Measurements from ENCODE around the gene ABCA7. TPM values are rescaled to one million over a fixed set of nuclear protein-coding genes. Genes with fewer than 3 reads are reported as not detected.

ABCA7 gene
- total and polyA plus RNA-seq, 2 donors: 23.4 to 315 TPM

DNA sequence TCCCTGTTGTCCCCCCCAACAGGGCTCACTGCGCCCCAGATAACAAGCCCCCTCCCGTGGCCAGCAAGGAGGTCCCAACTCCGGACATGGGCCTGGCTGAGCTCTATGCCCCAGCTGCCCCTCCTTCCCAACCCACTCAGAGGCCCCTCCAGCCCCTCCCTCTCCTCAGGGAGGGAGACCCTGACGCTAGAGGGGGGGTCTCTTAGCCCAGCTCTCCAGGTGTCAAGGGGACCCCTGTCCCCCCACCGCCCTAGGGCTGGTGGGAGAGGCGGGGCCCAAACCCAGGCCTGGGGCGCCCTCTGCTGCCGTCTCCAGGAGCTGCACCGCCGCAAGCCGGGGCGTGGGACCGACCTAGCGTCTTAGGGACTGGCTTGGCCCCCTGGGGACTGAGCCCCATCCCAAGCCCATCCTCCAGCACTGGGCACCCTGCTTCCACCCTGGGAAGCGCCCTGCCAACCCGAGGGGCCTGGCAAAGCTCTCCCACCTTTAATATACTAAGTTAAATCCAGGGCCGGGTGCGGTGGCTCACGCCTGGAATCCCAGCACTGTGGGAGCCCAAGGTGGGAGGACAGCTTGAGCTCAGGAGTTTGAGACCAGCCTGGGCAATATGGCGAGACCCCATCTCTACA is 38.3 kb upstream of the ABCA7 start:
- peak in 4 of 9 donors; percentile 24 to 62 (median 46) for DNase-seq (ENCODE audit: low read depth in 6 of 9, low spot score in 9 of 9)
- no peak overlapping the region for H3K27ac ChIP-seq (ENCODE audit: low read depth in 1 of 2, low read length in 1 of 2)
- peaks cover 4 to 5% of the 10 kb centered on the region in 2 donors for H3K4me1 ChIP-seq (ENCODE audit: control insufficient read depth in 2 of 2, insufficient read depth in 2 of 2, low read length in 2 of 2)
- H3K4me3 ChIP-seq (ENCODE audit: low read length in 2 of 2): no peak overlapping the region
- peaks cover 47 to 63% of the 10 kb centered on the region in 2 donors for H3K27me3 ChIP-seq (ENCODE audit: control insufficient read depth in 2 of 2, insufficient read depth in 1 of 2, low read length in 1 of 2)
- peaks cover 0 to 7% of the 10 kb centered on the region in 2 donors for H3K9me3 ChIP-seq (ENCODE audit: control insufficient read depth in 2 of 2, insufficient read depth in 1 of 2, low read length in 1 of 2)
- WGBS: 14% methylated on average over 20 of the region's 20 CpGs
- H3K36me3 ChIP-seq (ENCODE audit: control insufficient read depth in 2 of 2, insufficient read depth in 2 of 2, low read length in 1 of 2): no peaks in the 10 kb centered on the region

DNA sequence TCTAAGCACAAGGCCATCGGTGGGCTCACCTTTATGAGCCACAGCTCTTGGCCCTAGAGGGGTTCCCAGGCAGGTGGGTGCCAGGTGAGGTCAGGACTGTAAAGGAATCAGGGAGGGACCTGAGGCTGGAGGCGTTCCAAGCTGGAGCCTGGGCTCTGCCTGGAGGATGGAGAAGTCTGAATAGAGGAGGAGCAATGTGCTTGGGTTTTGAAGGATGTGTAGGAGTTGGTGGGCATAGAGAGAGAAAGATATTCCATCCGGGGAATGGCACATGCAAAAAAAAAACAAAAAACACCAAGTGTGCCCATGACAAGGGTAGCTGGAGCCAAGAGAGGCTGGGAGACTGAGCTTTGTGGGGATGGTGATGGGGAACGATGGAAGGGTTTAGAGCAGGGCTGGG is 37.3 kb upstream of the ABCA7 start:
- H3K27me3 ChIP-seq (ENCODE audit: control insufficient read depth in 2 of 2, insufficient read depth in 1 of 2, low read length in 1 of 2): peaks cover 41 to 54% of the 10 kb centered on the region in 2 donors
- WGBS: 83% methylated on average over 4 of the region's 4 CpGs

DNA sequence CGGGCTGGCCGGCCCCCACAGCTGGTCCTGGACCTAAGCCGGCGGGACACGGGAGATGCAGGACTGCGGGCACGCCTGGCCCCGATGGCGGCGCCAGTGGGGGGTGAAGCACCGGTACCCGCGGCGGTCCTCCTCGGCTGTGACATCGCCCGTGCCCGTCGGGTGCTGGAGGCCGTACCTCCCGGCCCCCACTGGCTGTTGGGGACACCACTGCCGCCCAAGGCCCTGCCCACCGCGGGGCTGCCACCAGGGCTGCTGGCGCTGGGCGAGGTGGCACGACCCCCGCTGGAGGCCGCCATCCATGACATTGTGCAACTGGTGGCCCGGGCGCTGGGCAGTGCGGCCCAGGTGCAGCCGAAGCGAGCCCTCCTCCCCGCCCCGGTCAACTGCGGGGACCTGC is 36.6 kb upstream of the ABCA7 start:
- DNase-seq (ENCODE audit: low read depth in 6 of 9, low spot score in 9 of 9): no peak
- H3K4me1 ChIP-seq (ENCODE audit: control insufficient read depth in 2 of 2, insufficient read depth in 2 of 2, low read length in 2 of 2): peaks cover 4 to 5% of the 10 kb centered on the region in 2 donors
- peaks cover 0 to 7% of the 10 kb centered on the region in 2 donors for H3K9me3 ChIP-seq (ENCODE audit: control insufficient read depth in 2 of 2, insufficient read depth in 1 of 2, low read length in 1 of 2)
- H3K27ac ChIP-seq (ENCODE audit: low read depth in 1 of 2, low read length in 1 of 2): no peak overlapping the region
- no peaks in the 10 kb centered on the region for H3K36me3 ChIP-seq (ENCODE audit: control insufficient read depth in 2 of 2, insufficient read depth in 2 of 2, low read length in 1 of 2)
- WGBS: 93% methylated on average over 37 of the region's 37 CpGs
- peaks cover 38 to 47% of the 10 kb centered on the region in 2 donors for H3K27me3 ChIP-seq (ENCODE audit: control insufficient read depth in 2 of 2, insufficient read depth in 1 of 2, low read length in 1 of 2)
- H3K4me3 ChIP-seq (ENCODE audit: low read length in 2 of 2): no peak overlapping the region

More for the DNA sequence above, 37.3 kb upstream of the ABCA7 start:
- peaks cover 4 to 5% of the 10 kb centered on the region in 2 donors for H3K4me1 ChIP-seq (ENCODE audit: control insufficient read depth in 2 of 2, insufficient read depth in 2 of 2, low read length in 2 of 2)
- no peak overlapping the region for H3K27ac ChIP-seq (ENCODE audit: low read depth in 1 of 2, low read length in 1 of 2)
- no peaks in the 10 kb centered on the region for H3K36me3 ChIP-seq (ENCODE audit: control insufficient read depth in 2 of 2, insufficient read depth in 2 of 2, low read length in 1 of 2)
- H3K9me3 ChIP-seq (ENCODE audit: control insufficient read depth in 2 of 2, insufficient read depth in 1 of 2, low read length in 1 of 2): peaks cover 0 to 7% of the 10 kb centered on the region in 2 donors
- no peak for DNase-seq (ENCODE audit: low read depth in 6 of 9, low spot score in 9 of 9)
- no peak overlapping the region for H3K4me3 ChIP-seq (ENCODE audit: low read length in 2 of 2)

DNA sequence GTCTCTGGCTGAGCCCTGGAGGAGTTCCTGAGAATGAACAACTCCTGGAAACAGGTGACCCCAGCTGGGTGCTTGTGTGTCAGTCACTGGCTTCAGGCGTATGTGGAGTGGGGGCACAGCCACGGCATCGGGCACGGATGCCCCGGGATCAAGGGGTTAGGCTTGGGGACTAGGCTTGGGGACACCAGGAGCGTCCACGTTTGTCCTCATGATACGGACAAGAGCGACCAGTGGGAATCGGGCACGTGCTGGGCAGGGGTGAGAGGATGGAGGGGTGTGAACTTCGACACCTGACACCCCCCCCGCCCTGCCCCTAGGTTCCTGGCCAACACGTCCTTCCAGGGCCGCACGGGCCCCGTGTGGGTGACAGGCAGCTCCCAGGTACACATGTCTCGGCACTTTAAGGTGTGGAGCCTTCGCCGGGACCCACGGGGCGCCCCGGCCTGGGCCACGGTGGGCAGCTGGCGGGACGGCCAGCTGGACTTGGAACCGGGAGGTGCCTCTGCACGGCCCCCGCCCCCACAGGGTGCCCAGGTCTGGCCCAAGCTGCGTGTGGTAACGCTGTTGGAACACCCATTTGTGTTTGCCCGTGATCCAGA is 35.6 kb upstream of the ABCA7 start:
- no peak overlapping the region for H3K4me3 ChIP-seq (ENCODE audit: low read length in 2 of 2)
- WGBS: 82% methylated on average over 32 of the region's 32 CpGs
- no peak for DNase-seq (ENCODE audit: low read depth in 6 of 9, low spot score in 9 of 9)
- peaks cover 4 to 5% of the 10 kb centered on the region in 2 donors for H3K4me1 ChIP-seq (ENCODE audit: control insufficient read depth in 2 of 2, insufficient read depth in 2 of 2, low read length in 2 of 2)
- H3K27ac ChIP-seq (ENCODE audit: low read depth in 1 of 2, low read length in 1 of 2): no peak overlapping the region
- H3K27me3 ChIP-seq (ENCODE audit: control insufficient read depth in 2 of 2, insufficient read depth in 1 of 2, low read length in 1 of 2): peaks cover 27 to 36% of the 10 kb centered on the region in 2 donors
- H3K36me3 ChIP-seq (ENCODE audit: control insufficient read depth in 2 of 2, insufficient read depth in 2 of 2, low read length in 1 of 2): peaks cover 2 to 10% of the 10 kb centered on the region in 2 donors
- H3K9me3 ChIP-seq (ENCODE audit: control insufficient read depth in 2 of 2, insufficient read depth in 1 of 2, low read length in 1 of 2): peaks cover 0 to 7% of the 10 kb centered on the region in 2 donors

DNA sequence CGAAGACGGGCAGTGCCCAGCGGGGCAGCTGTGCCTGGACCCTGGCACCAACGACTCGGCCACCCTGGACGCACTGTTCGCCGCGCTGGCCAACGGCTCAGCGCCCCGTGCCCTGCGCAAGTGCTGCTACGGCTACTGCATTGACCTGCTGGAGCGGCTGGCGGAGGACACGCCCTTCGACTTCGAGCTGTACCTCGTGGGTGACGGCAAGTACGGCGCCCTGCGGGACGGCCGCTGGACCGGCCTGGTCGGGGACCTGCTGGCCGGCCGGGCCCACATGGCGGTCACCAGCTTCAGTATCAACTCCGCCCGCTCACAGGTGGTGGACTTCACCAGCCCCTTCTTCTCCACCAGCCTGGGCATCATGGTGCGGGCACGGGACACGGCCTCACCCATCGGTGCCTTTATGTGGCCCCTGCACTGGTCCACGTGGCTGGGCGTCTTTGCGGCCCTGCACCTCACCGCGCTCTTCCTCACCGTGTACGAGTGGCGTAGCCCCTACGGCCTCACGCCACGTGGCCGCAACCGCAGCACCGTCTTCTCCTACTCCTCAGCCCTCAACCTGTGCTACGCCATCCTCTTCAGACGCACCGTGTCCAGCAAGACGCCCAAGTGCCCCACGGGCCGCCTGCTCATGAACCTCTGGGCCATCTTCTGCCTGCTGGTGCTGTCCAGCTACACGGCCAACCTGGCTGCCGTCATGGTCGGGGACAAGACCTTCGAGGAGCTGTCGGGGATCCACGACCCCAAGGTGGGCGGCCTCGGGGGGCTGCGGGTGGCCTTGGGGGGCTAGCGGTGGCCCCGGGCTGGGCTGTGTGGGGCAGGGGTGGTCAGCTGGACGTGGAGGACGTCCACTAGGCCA is 34.9 kb upstream of the ABCA7 start:
- DNase-seq (ENCODE audit: low read depth in 6 of 9, low spot score in 9 of 9): no peak
- Histone ChIP-seq H3K4me1 (ENCODE audit: control insufficient read depth in 2 of 2, insufficient read depth in 2 of 2, low read length in 2 of 2) (peaks cover 4 to 5% of the 10 kb centered on the region in 2 donors), H3K36me3 (ENCODE audit: control insufficient read depth in 2 of 2, insufficient read depth in 2 of 2, low read length in 1 of 2) (peaks cover 5 to 17% of the 10 kb centered on the region in 2 donors), H3K4me3 (ENCODE audit: low read length in 2 of 2) (no peak overlapping the region), H3K9me3 (ENCODE audit: control insufficient read depth in 2 of 2, insufficient read depth in 1 of 2, low read length in 1 of 2) (peaks cover 0 to 7% of the 10 kb centered on the region in 2 donors), H3K27ac (ENCODE audit: low read depth in 1 of 2, low read length in 1 of 2) (no peak overlapping the region), H3K27me3 (ENCODE audit: control insufficient read depth in 2 of 2, insufficient read depth in 1 of 2, low read length in 1 of 2) (peaks cover 22 to 29% of the 10 kb centered on the region in 2 donors)
- 94% methylated on average over 70 of the region's 70 CpGs for WGBS

DNA sequence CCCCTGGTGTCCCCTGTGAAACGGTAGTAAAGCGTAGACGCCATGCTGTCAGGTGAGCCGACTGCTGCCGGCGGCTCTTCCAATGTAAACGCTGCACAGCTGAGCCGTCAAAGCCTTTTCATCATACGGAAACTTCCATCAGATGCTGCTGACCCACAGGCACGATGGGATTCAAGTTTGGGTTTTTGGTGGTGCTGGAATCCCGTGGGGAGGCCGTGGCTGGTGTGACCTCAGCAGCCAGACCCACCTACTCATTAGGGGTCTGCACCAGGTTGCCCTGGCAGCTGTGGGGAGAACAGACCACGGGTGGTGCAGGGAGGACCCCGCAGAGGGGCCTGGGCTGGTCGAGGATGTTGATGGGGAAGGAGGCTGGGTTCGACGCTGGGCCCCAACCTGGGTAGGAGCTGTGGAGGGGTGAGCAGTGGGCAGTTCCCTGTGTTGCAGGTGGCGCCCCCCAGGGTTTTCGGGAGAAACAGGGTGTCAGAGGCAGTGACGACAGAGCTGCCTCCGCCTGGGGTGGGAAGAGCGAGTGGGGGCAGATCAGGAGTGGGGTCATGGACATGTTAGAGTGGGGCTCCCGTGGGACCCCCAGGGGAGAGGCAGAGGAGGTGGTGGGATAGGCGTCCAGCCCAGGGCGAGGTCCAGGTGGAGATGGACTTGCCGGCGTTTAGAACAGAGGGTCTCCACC is 33.1 kb upstream of the ABCA7 start:
- Histone ChIP-seq H3K27ac (ENCODE audit: low read depth in 1 of 2, low read length in 1 of 2) (no peak overlapping the region), H3K9me3 (ENCODE audit: control insufficient read depth in 2 of 2, insufficient read depth in 1 of 2, low read length in 1 of 2) (no peaks in the 10 kb centered on the region), H3K27me3 (ENCODE audit: control insufficient read depth in 2 of 2, insufficient read depth in 1 of 2, low read length in 1 of 2) (peaks cover 5 to 14% of the 10 kb centered on the region in 2 donors), H3K4me3 (ENCODE audit: low read length in 2 of 2) (no peak overlapping the region), H3K36me3 (ENCODE audit: control insufficient read depth in 2 of 2, insufficient read depth in 2 of 2, low read length in 1 of 2) (peaks cover 8 to 35% of the 10 kb centered on the region in 2 donors), H3K4me1 (ENCODE audit: control insufficient read depth in 2 of 2, insufficient read depth in 2 of 2, low read length in 2 of 2) (no peaks in the 10 kb centered on the region)
- no peak for DNase-seq (ENCODE audit: low read depth in 6 of 9, low spot score in 9 of 9)
- WGBS: 90% methylated on average over 27 of the region's 27 CpGs

DNA sequence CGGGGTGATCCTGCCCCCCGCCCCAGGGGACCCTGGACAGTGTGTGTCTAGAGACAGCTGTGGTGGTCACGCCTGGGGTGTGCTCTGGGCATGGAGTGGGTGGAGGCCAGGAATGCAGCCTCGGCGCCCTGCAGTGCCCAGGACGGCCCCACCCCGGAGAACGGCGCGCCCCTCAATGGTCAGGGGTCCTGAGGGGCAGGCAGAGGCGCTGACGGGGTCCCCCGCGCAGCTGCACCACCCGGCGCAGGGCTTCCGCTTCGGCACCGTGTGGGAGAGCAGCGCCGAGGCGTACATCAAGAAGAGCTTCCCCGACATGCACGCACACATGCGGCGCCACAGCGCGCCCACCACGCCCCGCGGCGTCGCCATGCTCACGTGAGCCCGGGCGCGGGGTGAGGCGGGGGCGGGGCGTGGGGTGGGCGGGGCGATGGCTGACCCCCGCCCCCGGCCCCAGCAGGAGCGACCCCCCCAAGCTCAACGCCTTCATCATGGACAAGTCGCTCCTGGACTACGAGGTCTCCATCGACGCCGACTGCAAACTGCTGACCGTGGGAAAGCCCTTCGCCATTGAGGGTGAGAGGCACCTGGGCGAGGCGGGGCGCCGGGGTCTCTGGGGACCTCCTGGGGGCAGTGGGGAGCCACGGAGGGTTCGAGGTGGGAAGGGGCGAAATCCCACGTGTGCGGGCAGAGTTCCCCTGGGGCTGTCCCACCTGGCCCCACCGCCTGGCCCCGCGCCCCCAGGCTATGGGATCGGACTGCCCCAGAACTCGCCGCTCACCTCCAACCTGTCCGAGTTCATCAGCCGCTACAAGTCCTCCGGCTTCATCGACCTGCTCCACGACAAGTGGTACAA is 32.3 kb upstream of the ABCA7 start:
- Histone ChIP-seq H3K4me3 (ENCODE audit: low read length in 2 of 2) (no peak overlapping the region), H3K36me3 (ENCODE audit: control insufficient read depth in 2 of 2, insufficient read depth in 2 of 2, low read length in 1 of 2) (peaks cover 16 to 43% of the 10 kb centered on the region in 2 donors), H3K27ac (ENCODE audit: low read depth in 1 of 2, low read length in 1 of 2) (no peak overlapping the region), H3K9me3 (ENCODE audit: control insufficient read depth in 2 of 2, insufficient read depth in 1 of 2, low read length in 1 of 2) (no peaks in the 10 kb centered on the region), H3K27me3 (ENCODE audit: control insufficient read depth in 2 of 2, insufficient read depth in 1 of 2, low read length in 1 of 2) (peaks cover 2 to 6% of the 10 kb centered on the region in 2 donors), H3K4me1 (ENCODE audit: control insufficient read depth in 2 of 2, insufficient read depth in 2 of 2, low read length in 2 of 2) (no peaks in the 10 kb centered on the region)
- DNase-seq (ENCODE audit: low read depth in 6 of 9, low spot score in 9 of 9): no peak
- 98% methylated on average over 73 of the region's 73 CpGs for WGBS
